Upper lobe of left lung (tissue), 4 donors: Measurements from ENCODE around the gene LRP2BP.

Experiments used
- EP300 ChIP-seq, 4 donors: sonication (generic); formaldehyde crosslinking; IDR thresholded peaks; one replicate each; pipeline ENCODE4 v1.5.1; 2017; ENCODE audit warnings: antibody characterized with exemption in 4 of 4, control low read depth in 2 of 4
- POLR2A ChIP-seq, 4 donors: fragments of 450-650 bp; IDR thresholded peaks; one replicate each; pipeline ENCODE4 v1.5.1; 2016 to 2017; ENCODE audit warnings: antibody characterized with exemption in 4 of 4, mild to moderate bottlenecking in 2 of 4
- POLR2AphosphoS5 ChIP-seq, 2 donors: sonication (generic); formaldehyde crosslinking; IDR thresholded peaks; one replicate each; pipeline ENCODE4 v1.5.1; 2017; ENCODE audit warnings: antibody characterized with exemption in 2 of 2
- TF ChIP-seq, protein P1 (sequence below), 6 experiments: fragments of 450-650 bp in 4 of 6; fragments of 200-600 bp in 2 of 6; sonication (generic) in 2 of 6; IDR thresholded peaks; one replicate each; pipeline ENCODE4 v1.5.1; 2016 to 2019; ENCODE audit warnings: antibody characterized with exemption in 6 of 6

DNA sequence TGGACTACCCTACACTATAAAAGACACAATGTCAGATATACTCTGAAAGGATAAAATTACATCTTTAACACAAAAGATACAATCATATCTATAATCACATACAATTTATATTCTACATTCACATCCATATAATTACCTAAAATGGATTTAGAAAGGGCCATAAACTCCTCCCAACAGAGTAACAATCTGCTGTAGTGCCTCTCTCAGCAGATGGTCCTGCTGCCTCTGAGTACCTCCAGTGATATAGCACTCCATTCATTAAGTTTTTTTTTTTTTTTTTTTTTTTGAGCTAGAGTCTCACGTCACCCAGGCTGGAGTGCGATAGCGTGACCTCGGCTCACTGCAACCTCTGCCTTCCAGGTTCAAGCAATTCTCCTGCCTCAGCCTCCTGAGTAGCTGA, 8.3 kb upstream of the LRP2BP start:
- TF ChIP-seq, protein P1, sequence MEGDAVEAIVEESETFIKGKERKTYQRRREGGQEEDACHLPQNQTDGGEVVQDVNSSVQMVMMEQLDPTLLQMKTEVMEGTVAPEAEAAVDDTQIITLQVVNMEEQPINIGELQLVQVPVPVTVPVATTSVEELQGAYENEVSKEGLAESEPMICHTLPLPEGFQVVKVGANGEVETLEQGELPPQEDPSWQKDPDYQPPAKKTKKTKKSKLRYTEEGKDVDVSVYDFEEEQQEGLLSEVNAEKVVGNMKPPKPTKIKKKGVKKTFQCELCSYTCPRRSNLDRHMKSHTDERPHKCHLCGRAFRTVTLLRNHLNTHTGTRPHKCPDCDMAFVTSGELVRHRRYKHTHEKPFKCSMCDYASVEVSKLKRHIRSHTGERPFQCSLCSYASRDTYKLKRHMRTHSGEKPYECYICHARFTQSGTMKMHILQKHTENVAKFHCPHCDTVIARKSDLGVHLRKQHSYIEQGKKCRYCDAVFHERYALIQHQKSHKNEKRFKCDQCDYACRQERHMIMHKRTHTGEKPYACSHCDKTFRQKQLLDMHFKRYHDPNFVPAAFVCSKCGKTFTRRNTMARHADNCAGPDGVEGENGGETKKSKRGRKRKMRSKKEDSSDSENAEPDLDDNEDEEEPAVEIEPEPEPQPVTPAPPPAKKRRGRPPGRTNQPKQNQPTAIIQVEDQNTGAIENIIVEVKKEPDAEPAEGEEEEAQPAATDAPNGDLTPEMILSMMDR (IDR thresholded peaks at IDR 0.05): no peak
- no peak for TF ChIP-seq EP300 (IDR thresholded peaks at IDR 0.05)
- TF ChIP-seq POLR2AphosphoS5 (IDR thresholded peaks at IDR 0.05): no peak
- TF ChIP-seq POLR2A (IDR thresholded peaks at IDR 0.05): no peak
